Epithelial cell of proximal tubule (primary cell): ENCODE data around the gene CNNM2. TPM values are rescaled to one million over a fixed set of nuclear protein-coding genes. Genes with fewer than 3 reads are reported as not detected.
"Not testable (repeated sequence)": the region's sequence is repeated elsewhere in the genome, so short reads cannot be mapped to it uniquely, and the experiment has no call there.

Experiments
- DNase-seq: peaks from one replicate; pipeline ENCODE4 v3.0.0-alpha.2; 2011; ENCODE audit warnings: low read depth
- H3K4me3 ChIP-seq: 2 replicates; pipeline ENCODE4 v1.5.1; 2011; ENCODE audit warnings: low read depth, mild to moderate bottlenecking, low read length
- CTCF ChIP-seq: conservative IDR thresholded peaks from 2 replicates; pipeline ENCODE4 v1.5.1; 2012; ENCODE audit warnings: low read depth, mild to moderate bottlenecking, low read length
- total RNA-seq: library from RNA; depleted of rRNA; stranded (reverse); fragments of >200 nt; gene quantifications from 2 replicates; pipeline ENCODE4 v1.2.3, GENCODE V29; 2015

The CNNM2 gene
- total RNA-seq, 1 donor from 2014 or later: 1.2 TPM

DNA sequence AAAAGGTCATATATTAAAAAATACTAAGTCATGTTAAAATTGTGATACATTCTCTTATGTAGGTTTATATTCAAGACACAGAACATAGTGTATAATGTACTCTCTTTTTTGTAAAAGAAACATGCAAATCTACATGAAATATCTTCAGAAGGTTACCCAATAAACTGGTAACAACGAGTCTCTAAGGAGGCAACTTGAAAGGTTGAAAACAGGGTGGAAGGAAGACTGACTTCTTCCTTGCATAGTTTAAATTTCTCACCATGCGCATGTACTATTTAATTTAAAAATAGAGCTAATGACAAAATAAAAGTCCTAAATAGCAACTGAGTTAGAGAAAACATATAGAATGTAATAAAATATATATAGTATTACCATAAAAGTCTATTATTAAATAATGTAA, 142.5 kb downstream of the CNNM2 start:
- DNase-seq: no peak
- H3K4me3 ChIP-seq: no peak overlapping the region
- TF ChIP-seq CTCF: no peak

DNA sequence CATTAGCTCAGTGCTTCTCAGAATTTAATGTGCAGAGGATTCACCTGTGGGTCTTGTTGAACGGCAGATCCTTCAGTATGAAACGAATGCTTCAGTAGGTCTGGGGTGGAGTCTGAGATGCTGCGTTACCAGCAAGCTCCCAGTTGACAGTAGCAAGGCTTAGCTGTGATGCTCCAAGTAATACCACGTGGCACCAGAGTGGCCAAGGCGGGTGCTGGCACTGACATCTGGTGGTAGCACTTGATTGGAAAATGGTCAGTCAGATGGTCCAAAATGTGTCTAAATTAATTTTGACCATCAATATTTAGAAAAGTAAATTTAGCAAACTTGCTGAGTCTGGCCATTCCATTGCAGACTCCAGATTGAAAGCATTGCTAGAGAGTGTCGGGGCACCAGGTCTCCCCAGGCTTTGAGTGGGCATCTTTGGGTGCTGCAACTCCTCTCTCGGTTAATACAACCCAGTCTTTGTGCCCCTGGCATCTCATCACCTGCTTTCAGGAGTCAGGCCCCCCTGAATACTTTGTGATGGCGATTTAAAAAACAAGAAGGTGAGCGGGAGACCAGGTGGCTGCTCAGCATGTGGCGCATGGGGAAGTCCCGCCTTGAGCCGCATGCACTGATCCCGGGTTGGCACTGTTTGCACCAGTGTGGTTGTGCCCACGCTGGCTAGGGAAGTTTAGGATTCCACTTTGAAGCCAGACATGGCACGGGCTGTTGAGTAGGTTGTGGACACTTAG, 144.9 kb downstream of the CNNM2 start:
- no peak overlapping the region for H3K4me3 ChIP-seq

GRCh38 chr10:103064956-103065355, 146.9 kb downstream of the CNNM2 start:
- no peak for TF ChIP-seq CTCF
- no peak for DNase-seq
- no peak overlapping the region for H3K4me3 ChIP-seq

More for the DNA sequence above, 144.9 kb downstream of the CNNM2 start:
- peak; percentile 38 for TF ChIP-seq CTCF
- DNase-seq: no peak

DNA sequence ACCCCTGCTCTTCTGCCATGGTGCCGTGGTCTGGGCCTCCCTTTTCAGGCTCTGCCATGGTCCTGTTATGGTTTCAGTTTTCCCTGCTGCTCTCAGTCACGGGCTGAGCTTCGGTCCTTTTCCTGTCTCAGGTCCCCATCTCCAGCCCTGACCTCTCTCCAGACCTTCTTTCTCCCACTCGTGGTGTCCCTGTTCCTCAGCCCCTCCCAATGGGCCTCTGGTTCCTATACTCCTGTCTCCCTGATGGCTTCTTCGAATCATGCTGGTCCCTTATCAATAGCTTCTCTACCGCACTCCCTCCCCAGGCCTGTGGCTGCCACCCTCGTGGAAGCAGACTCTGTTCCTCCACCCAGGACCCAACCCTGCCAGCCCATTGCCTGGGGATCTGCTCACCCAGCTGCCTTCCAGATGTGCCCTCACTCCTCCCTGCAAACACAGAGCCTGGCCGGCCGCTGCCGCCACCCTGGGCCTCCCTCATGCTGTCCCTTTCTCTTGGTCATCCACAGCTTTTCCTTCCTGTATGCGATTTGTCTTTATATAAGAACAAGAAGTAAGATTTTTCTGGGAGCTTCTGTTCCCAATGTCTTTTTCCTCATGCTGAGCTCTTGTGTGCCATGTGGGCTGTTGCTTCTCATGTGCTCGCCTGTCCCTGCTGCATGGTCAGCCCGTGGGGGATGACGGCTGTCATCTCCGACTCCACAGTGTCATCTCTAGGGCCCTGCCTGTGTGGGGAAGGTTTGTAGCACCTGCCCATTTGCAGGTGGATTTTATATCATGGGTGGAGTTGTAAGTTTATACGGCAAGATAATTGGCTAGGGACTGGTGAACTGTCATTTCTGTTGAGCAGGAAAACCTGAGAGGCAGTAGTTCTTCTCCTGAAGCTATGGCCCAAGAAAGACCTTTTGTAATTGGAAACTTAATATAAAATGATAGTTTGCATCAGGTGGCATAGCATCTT, 148.3 kb downstream of the CNNM2 start:
- DNase-seq: no peak
- no peak overlapping the region for H3K4me3 ChIP-seq
- TF ChIP-seq CTCF: no peak

DNA sequence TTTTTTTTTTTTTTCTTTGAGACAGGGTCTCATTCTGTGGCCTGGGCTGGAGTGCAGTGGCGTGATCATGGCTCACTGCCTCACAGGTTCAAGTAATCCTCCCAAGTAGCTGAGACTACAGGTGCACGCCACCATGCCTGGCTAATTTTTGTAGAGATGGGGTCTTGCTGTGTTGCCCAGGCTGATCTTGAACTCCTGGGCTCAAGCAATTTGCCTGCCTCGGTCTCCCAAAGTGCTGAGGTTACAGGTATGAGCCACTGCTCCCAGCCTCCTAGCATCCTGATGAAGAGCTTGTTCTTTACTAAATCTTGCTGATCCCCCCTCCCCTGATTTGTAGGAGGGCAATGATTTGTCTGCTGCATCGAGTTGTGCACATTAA, 149.0 kb downstream of the CNNM2 start:
- not testable (repeated sequence) for H3K4me3 ChIP-seq, DNase-seq

GRCh38 chr10:103067484-103067883, 149.4 kb downstream of the CNNM2 start:
- TF ChIP-seq CTCF: no peak
- DNase-seq: no peak
- H3K4me3 ChIP-seq: no peak overlapping the region

GRCh38 chr10:103067956-103068355, 149.9 kb downstream of the CNNM2 start:
- TF ChIP-seq CTCF: no peak
- DNase-seq: no peak
- H3K4me3 ChIP-seq: no peak overlapping the region
